Right lobe of liver (tissue), 4 donors: ENCODE measurements around the gene MAST4.

ENCODE experiments used
- POLR2A ChIP-seq: fragments of 450-650 bp; IDR thresholded peaks from one replicate; pipeline ENCODE4 v1.6.1; 2017; ENCODE audit warnings: antibody characterized with exemption, mild to moderate bottlenecking
- TF ChIP-seq, protein P1 (sequence below), 4 donors: fragments of 200-600 bp in 3 of 4; fragments of 450-650 bp in 1 of 4; IDR thresholded peaks; one replicate each; pipeline versions ENCODE4 v1.5.1 to v1.8.0; 2016 to 2022; ENCODE audit warnings: antibody characterized with exemption in 4 of 4, mild to moderate bottlenecking in 2 of 4
- donor health status: DM: no; HTN: no; CAD: no.
- donor health status: DM: no; HTN: no; CAD: no.
- donor health status: DM: no; HTN: yes; CAD: no.

- TF ChIP-seq, protein P1, sequence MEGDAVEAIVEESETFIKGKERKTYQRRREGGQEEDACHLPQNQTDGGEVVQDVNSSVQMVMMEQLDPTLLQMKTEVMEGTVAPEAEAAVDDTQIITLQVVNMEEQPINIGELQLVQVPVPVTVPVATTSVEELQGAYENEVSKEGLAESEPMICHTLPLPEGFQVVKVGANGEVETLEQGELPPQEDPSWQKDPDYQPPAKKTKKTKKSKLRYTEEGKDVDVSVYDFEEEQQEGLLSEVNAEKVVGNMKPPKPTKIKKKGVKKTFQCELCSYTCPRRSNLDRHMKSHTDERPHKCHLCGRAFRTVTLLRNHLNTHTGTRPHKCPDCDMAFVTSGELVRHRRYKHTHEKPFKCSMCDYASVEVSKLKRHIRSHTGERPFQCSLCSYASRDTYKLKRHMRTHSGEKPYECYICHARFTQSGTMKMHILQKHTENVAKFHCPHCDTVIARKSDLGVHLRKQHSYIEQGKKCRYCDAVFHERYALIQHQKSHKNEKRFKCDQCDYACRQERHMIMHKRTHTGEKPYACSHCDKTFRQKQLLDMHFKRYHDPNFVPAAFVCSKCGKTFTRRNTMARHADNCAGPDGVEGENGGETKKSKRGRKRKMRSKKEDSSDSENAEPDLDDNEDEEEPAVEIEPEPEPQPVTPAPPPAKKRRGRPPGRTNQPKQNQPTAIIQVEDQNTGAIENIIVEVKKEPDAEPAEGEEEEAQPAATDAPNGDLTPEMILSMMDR (IDR thresholded peaks at IDR 0.05): no peak
- TF ChIP-seq POLR2A: no peak
Observed at GRCh38 chr5:66877843-66878242, 281.6 kb downstream of the MAST4 start.
